Activated CD4-positive, alpha-beta memory T cell treated with anti-CD3 and anti-CD28 coated beads, Interleukin-2, amount 10 ng/mL, durations not matched to agents 7 days and 5 days (primary cell): ENCODE data around the gene KCNK4. TPM values are rescaled to one million over a fixed set of nuclear protein-coding genes. Genes with fewer than 3 reads are reported as not detected.

Experiments used
- CTCF ChIA-PET: fragments of 350-600 bp; sonication (Branson Sonifier 250); formaldehyde crosslinking; loops from one replicate; lab custom pipeline; 2021; ENCODE audit warnings: antibody characterized with exemption, inconsistent platforms; lab: Charles Lee
- POLR2A ChIA-PET: fragments of 350-600 bp; sonication (Branson Sonifier 250); formaldehyde crosslinking; loops from one replicate; lab custom pipeline; 2021; ENCODE audit warnings: antibody characterized with exemption; lab: Charles Lee
- DNase-seq: peaks from one replicate; pipeline ENCODE4 v3.0.0-alpha.2; 2020
- H3K27ac Mint-ChIP-seq: one replicate; pipeline ENCODE4 v1.8.0; 2021; ENCODE audit warnings: mild to moderate bottlenecking, mixed read lengths
- H3K27me3 Mint-ChIP-seq: one replicate; pipeline ENCODE4 v1.8.0; 2021; ENCODE audit warnings: mixed read lengths
- H3K36me3 Mint-ChIP-seq: one replicate; pipeline ENCODE4 v1.8.0; 2021; ENCODE audit warnings: low read depth, mixed read lengths
- H3K4me1 Mint-ChIP-seq: one replicate; pipeline ENCODE4 v1.8.0; 2021; ENCODE audit warnings: mixed read lengths
- H3K4me3 Mint-ChIP-seq: one replicate; pipeline ENCODE4 v1.8.0; 2021; ENCODE audit warnings: mild to moderate bottlenecking, mixed read lengths
- H3K9me3 Mint-ChIP-seq: one replicate; pipeline ENCODE4 v1.8.0; 2021; ENCODE audit warnings: mixed read lengths
- total RNA-seq, 2 experiments: library from RNA; stranded (reverse); gene quantifications; one replicate each; pipeline ENCODE4 v1.2.3, GENCODE V29; 2021

Gene KCNK4
- total RNA-seq, 2 experiments from 2014 or later = 0.15 TPM; not detected in 1

- no peak for DNase-seq
- Mint-ChIP-seq H3K27ac (no peak overlapping the region), H3K27me3 (no peaks in the 10 kb centered on the region), H3K4me3 (no peak overlapping the region), H3K36me3 (peaks cover 14% of the 10 kb centered on the region), H3K9me3 (no peaks in the 10 kb centered on the region), H3K4me1 (peaks cover 39% of the 10 kb centered on the region)
- ChIA-PET CTCF (interaction anchor here (0.8 to 5.9 kb wide), 19 partner anchors 8 to 430 kb away, joined by 3 to 157 read pairs (median 5); partner anchors contain the start of genes CCDC88B, ESRRA, FERMT3 and FKBP2), POLR2A (interaction anchor here (0.7 to 7.5 kb wide), 9 partner anchors 10 to 126 kb away, joined by 3 to 104 read pairs (median 4); partner anchors contain the start of genes CCDC88B, ESRRA, PRDX5 and TRMT112)
Measured at GRCh38 chr11:64330888-64331287, 39.8 kb downstream of the KCNK4 start.

- POLR2A ChIA-PET = interaction anchor here (0.6 to 7.5 kb wide), 16 partner anchors 9 to 127 kb away, joined by 3 to 104 read pairs (median 4); partner anchors contain the start of genes CCDC88B, ESRRA, FERMT3 and PRDX5
- CTCF ChIA-PET = interaction anchor here (0.6 to 5.9 kb wide), 30 partner anchors 8 to 1215 kb away, joined by 3 to 157 read pairs (median 4); partner anchors contain the start of genes CCDC88B, ESRRA, FERMT3 and FKBP2
- Mint-ChIP-seq H3K27ac (peak overlapping the region; percentile 83), H3K27me3 (no peaks in the 10 kb centered on the region), H3K36me3 (peaks cover 17% of the 10 kb centered on the region), H3K4me3 (peak overlapping the region; percentile 45), H3K9me3 (no peaks in the 10 kb centered on the region), H3K4me1 (peaks cover 44% of the 10 kb centered on the region)
- DNase-seq = peak; percentile 89
Measured at GRCh38 chr11:64331569-64332371, 40.7 kb downstream of the KCNK4 start.

GRCh38 chr11:64333556-64333955 lies 42.5 kb downstream of the KCNK4 start:
- no peaks in the 10 kb centered on the region for H3K27me3 Mint-ChIP-seq
- peaks cover 30% of the 10 kb centered on the region for H3K36me3 Mint-ChIP-seq
- H3K27ac Mint-ChIP-seq = no peak overlapping the region
- no peaks in the 10 kb centered on the region for H3K9me3 Mint-ChIP-seq
- peaks cover 57% of the 10 kb centered on the region for H3K4me1 Mint-ChIP-seq
- DNase-seq = no peak
- no peak overlapping the region for H3K4me3 Mint-ChIP-seq
- ChIA-PET CTCF (interaction anchor here (0.7 to 5.9 kb wide), 4 partner anchors 16 to 148 kb away, joined by 3 to 157 read pairs (median 3); partner anchors contain the start of genes ESRRA, PRDX5, STIP1 and TRMT112), POLR2A (interaction anchor here (1.1 to 7.5 kb wide), 2 partner anchors 10 to 15 kb away, joined by 3 to 104 read pairs; partner anchors contain the start of genes PRDX5 and TRMT112)

- CTCF ChIA-PET = interaction anchor here (0.6 to 1.5 kb wide), 6 partner anchors 17 to 34 kb away, joined by 3 to 6 read pairs (median 4); partner anchors contain the start of genes CATSPERZ, ESRRA and PRDX5
- DNase-seq = peak; percentile 52
- Mint-ChIP-seq H3K9me3 (no peaks in the 10 kb centered on the region), H3K36me3 (peaks cover 41% of the 10 kb centered on the region), H3K27ac (peak overlapping the region; percentile 85), H3K4me3 (no peak overlapping the region), H3K27me3 (no peaks in the 10 kb centered on the region), H3K4me1 (peaks cover 67% of the 10 kb centered on the region)
- POLR2A ChIA-PET = interaction anchor here (0.8 to 1.6 kb wide), 2 partner anchors 25 to 92 kb away, joined by 3 read pairs; no protein-coding TSS in a partner anchor
Measured at GRCh38 chr11:64334764-64335735, 43.9 kb downstream of the KCNK4 start.

- Mint-ChIP-seq H3K9me3 (no peaks in the 10 kb centered on the region), H3K27me3 (no peaks in the 10 kb centered on the region), H3K27ac (peak overlapping the region; percentile 47), H3K4me3 (no peak overlapping the region), H3K4me1 (peaks cover 67% of the 10 kb centered on the region), H3K36me3 (peaks cover 54% of the 10 kb centered on the region)
- ChIA-PET CTCF (interaction anchor here (7.4 kb wide), 1 partner anchor 20 kb away, joined by 70 read pairs; the partner anchor contains the start of genes PRDX5 and TRMT112), POLR2A (interaction anchor here (0.9 to 4.2 kb wide), 3 partner anchors 12 to 68 kb away, joined by 3 to 52 read pairs (median 3); partner anchors contain the start of genes PRDX5 and TRMT112)
- DNase-seq = no peak
Measured at GRCh38 chr11:64337538-64338249, 46.6 kb downstream of the KCNK4 start.

GRCh38 chr11:64338716-64339115 lies 47.6 kb downstream of the KCNK4 start:
- POLR2A ChIA-PET = interaction anchor here (0.9 to 4.2 kb wide), 3 partner anchors 11 to 69 kb away, joined by 3 to 52 read pairs (median 3); partner anchors contain the start of genes PRDX5 and TRMT112
- CTCF ChIA-PET = interaction anchor here (1.0 to 7.4 kb wide), 2 partner anchors 18 to 21 kb away, joined by 3 to 70 read pairs; partner anchors contain the start of genes PRDX5 and TRMT112
- no peaks in the 10 kb centered on the region for H3K27me3 Mint-ChIP-seq
- H3K36me3 Mint-ChIP-seq = peaks cover 50% of the 10 kb centered on the region
- peak overlapping the region; percentile 92 for H3K4me3 Mint-ChIP-seq
- no peak for DNase-seq
- H3K9me3 Mint-ChIP-seq = no peaks in the 10 kb centered on the region
- peaks cover 65% of the 10 kb centered on the region for H3K4me1 Mint-ChIP-seq
- peak overlapping the region; percentile 94 for H3K27ac Mint-ChIP-seq

- peaks cover 49% of the 10 kb centered on the region for H3K36me3 Mint-ChIP-seq
Measured at GRCh38 chr11:64339286-64339685, 48.2 kb downstream of the KCNK4 start.

GRCh38 chr11:64339754-64340408 lies 48.8 kb downstream of the KCNK4 start, which contains the start of gene CCDC88B:
CCDC88B (plus strand) TSS chr11:64340204; CDS start chr11:64340267, 63 bp downstream.
- ChIA-PET CTCF (interaction anchor here (1.5 to 7.4 kb wide), 3 partner anchors 8 to 22 kb away, joined by 6 to 70 read pairs (median 41); partner anchors contain the start of genes PRDX5 and TRMT112), POLR2A (interaction anchor here (0.6 to 4.2 kb wide), 10 partner anchors 8 to 135 kb away, joined by 3 to 52 read pairs (median 6); partner anchors contain the start of genes ESRRA, PRDX5 and TRMT112)
- Mint-ChIP-seq H3K27me3 (no peaks in the 10 kb centered on the region), H3K36me3 (peaks cover 44% of the 10 kb centered on the region), H3K4me3 (peak within 1 kb of the TSS; percentile 92), H3K27ac (peak within 1 kb of the TSS; percentile 94), H3K9me3 (no peaks in the 10 kb centered on the region), H3K4me1 (peaks cover 62% of the 10 kb centered on the region)
- peak; percentile 91 for DNase-seq

More at GRCh38 chr11:64339286-64339685, 48.2 kb downstream of the KCNK4 start:
- no peak for DNase-seq
- Mint-ChIP-seq H3K4me3 (peak overlapping the region; percentile 92), H3K4me1 (peaks cover 63% of the 10 kb centered on the region), H3K27me3 (no peaks in the 10 kb centered on the region), H3K9me3 (no peaks in the 10 kb centered on the region), H3K27ac (peak overlapping the region; percentile 94)
- ChIA-PET POLR2A (interaction anchor here (1.0 to 4.2 kb wide), 6 partner anchors 7 to 34 kb away, joined by 4 to 52 read pairs (median 10); partner anchors contain the start of genes ESRRA, PRDX5 and TRMT112), CTCF (interaction anchor here (1.0 to 7.4 kb wide), 2 partner anchors 17 to 22 kb away, joined by 3 to 70 read pairs; partner anchors contain the start of genes PRDX5 and TRMT112)

GRCh38 chr11:64340671-64341335 lies 49.7 kb downstream of the KCNK4 start:
- ChIA-PET CTCF (interaction anchor here (0.6 to 7.4 kb wide), 6 partner anchors 9 to 39 kb away, joined by 3 to 70 read pairs (median 6); partner anchors contain the start of genes PRDX5 and TRMT112), POLR2A (interaction anchor here (0.6 to 4.2 kb wide), 5 partner anchors 9 to 136 kb away, joined by 4 to 52 read pairs (median 13); partner anchors contain the start of genes PRDX5 and TRMT112)
- peak; percentile 84 for DNase-seq
- Mint-ChIP-seq H3K9me3 (no peaks in the 10 kb centered on the region), H3K36me3 (peaks cover 46% of the 10 kb centered on the region), H3K4me1 (peaks cover 61% of the 10 kb centered on the region), H3K27me3 (no peaks in the 10 kb centered on the region), H3K4me3 (peak overlapping the region; percentile 92), H3K27ac (peak overlapping the region; percentile 94)

GRCh38 chr11:64341429-64341828 lies 50.3 kb downstream of the KCNK4 start:
- Mint-ChIP-seq H3K27me3 (no peaks in the 10 kb centered on the region), H3K27ac (peak overlapping the region; percentile 16), H3K36me3 (peaks cover 47% of the 10 kb centered on the region), H3K4me3 (peak overlapping the region; percentile 92), H3K9me3 (no peaks in the 10 kb centered on the region), H3K4me1 (peaks cover 62% of the 10 kb centered on the region)
- DNase-seq = no peak
- POLR2A ChIA-PET = interaction anchor here (1.6 to 4.2 kb wide), 5 partner anchors 10 to 136 kb away, joined by 7 to 52 read pairs (median 13); partner anchors contain the start of genes PRDX5 and TRMT112
- CTCF ChIA-PET = interaction anchor here (0.6 to 7.4 kb wide), 7 partner anchors 10 to 40 kb away, joined by 3 to 70 read pairs (median 6); partner anchors contain the start of genes PRDX5 and TRMT112
